ENCODE measurements around the gene MYO1D. TPM values are rescaled to one million over a fixed set of nuclear protein-coding genes. Genes with fewer than 3 reads are reported as not detected.

The MYO1D gene
- total and polyA plus RNA-seq, 2 donors (not counting 1 experiment from before 2014, with no cell fraction given), result 5.4 to 26.7 TPM

DNA sequence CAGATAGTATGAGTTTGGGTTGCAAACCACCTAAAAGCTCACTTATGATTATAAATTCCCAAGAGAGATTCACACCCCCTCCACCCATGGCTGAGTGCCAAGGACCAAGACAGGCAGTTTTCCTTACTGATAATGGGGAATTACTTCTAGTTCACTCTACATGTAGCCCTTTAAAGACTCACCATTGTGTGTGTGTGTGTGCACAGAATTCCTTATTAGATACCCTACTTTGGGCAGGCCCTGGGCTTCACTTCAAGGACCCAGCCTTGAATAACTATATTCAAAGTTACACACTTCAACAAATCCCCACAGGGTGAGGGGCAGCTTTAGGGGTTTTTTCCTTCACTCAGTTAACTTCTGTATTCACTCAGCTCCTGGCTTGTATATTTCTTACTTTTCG is 143.5 kb downstream of the MYO1D start:
- TF ChIP-seq, protein P1, sequence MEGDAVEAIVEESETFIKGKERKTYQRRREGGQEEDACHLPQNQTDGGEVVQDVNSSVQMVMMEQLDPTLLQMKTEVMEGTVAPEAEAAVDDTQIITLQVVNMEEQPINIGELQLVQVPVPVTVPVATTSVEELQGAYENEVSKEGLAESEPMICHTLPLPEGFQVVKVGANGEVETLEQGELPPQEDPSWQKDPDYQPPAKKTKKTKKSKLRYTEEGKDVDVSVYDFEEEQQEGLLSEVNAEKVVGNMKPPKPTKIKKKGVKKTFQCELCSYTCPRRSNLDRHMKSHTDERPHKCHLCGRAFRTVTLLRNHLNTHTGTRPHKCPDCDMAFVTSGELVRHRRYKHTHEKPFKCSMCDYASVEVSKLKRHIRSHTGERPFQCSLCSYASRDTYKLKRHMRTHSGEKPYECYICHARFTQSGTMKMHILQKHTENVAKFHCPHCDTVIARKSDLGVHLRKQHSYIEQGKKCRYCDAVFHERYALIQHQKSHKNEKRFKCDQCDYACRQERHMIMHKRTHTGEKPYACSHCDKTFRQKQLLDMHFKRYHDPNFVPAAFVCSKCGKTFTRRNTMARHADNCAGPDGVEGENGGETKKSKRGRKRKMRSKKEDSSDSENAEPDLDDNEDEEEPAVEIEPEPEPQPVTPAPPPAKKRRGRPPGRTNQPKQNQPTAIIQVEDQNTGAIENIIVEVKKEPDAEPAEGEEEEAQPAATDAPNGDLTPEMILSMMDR (IDR thresholded peaks at IDR 0.05), result no peak
- TF ChIP-seq EZH2 (IDR thresholded peaks at IDR 0.05; ENCODE audit: borderline replicate concordance, insufficient read depth, low read depth, low read length, poor library complexity, severe bottlenecking), result no peak
- ChIA-PET POLR2A (no interaction called here), CTCF (interaction anchor here (1.0 to 1.4 kb wide), 2 partner anchors 57 to 74 kb away, joined by 3 to 4 read pairs; no protein-coding TSS in a partner anchor)
- no peaks in the 10 kb centered on the region for H3K79me2 ChIP-seq (ENCODE audit: control insufficient read depth, insufficient read depth, low read length)
- H4K20me1 ChIP-seq (ENCODE audit: control insufficient read depth, insufficient read depth, low read length, poor library complexity, severe bottlenecking), result no peaks in the 10 kb centered on the region
- no peak for ATAC-seq (ENCODE audit: low read depth)
- no peaks in the 10 kb centered on the region for H3K4me1 ChIP-seq (ENCODE audit: control insufficient read depth in 2 of 2, insufficient read depth in 2 of 2, low read length in 2 of 2)
- no peak overlapping the region for H2AFZ ChIP-seq (ENCODE audit: insufficient read depth, low read depth, low read length, poor library complexity, severe bottlenecking)
- Mint-ChIP-seq H3K9me3 (ENCODE audit: insufficient read depth) (peaks cover 4% of the 10 kb centered on the region), H3K27me3 (no peaks in the 10 kb centered on the region), H3K4me1 (no peaks in the 10 kb centered on the region), H3K27ac (no peak overlapping the region), H3K4me3 (no peak overlapping the region)
- no peak overlapping the region for H3K27ac ChIP-seq (ENCODE audit: low read length in 2 of 2)
- intact Hi-C loops (cut with micrococcal nuclease), result no loop called here
- H3K9ac ChIP-seq (ENCODE audit: low read length), result no peak overlapping the region
- no peak overlapping the region for H3K4me3 ChIP-seq (ENCODE audit: control extremely low read depth in 1 of 5, extremely low read depth in 1 of 5, insufficient read depth in 1 of 5, low read depth in 2 of 5, low read length in 4 of 5)
- H3K9me3 ChIP-seq (ENCODE audit: control extremely low read depth in 1 of 3, control insufficient read depth in 2 of 3, insufficient read depth in 1 of 3, low read length in 2 of 3), result peaks cover 0 to 17% (median 7%) of the 10 kb centered on the region in 3 donors
- no peak overlapping the region for H3K4me2 ChIP-seq (replicated peaks; ENCODE audit: low read depth, low read length, poor library complexity, severe bottlenecking)
- H3K36me3 ChIP-seq (replicated peaks in 1 of 2; ENCODE audit: control extremely low read depth in 1 of 2, control insufficient read depth in 1 of 2, extremely low read depth in 1 of 2, insufficient read depth in 2 of 2, low read length in 1 of 2), result no peaks in the 10 kb centered on the region
- H3K27me3 ChIP-seq (replicated peaks in 1 of 4; ENCODE audit: control extremely low read depth in 1 of 4, control insufficient read depth in 3 of 4, insufficient read depth in 4 of 4, low read length in 3 of 4), result no peaks in the 10 kb centered on the region
- DNase-seq, result no peak
- no CpG with 5 or more reads among the region's 1 CpG for WGBS (ENCODE audit: insufficient coverage)

DNA sequence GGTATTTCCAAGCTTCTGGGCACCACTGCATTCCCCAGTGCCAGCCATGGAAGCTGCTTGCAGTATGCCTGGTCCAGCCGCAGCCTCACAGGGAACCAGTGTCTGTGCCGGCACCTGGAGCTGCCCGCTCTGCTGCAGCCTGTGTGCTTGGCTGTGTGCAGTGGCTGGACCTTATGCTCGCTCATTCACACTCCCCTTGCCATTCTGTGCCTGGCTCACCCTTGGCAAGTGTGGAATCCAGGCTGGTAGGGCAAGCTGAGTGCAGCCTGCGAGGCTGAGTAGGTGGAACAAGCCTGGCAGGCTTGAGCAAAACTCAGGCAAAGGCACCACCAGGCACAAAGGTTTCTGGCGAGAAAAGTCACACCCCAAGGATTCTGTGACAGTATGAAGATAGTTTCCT is 144.0 kb downstream of the MYO1D start:
- Mint-ChIP-seq H3K27ac (no peak overlapping the region), H3K4me3 (no peak overlapping the region), H3K4me1 (no peaks in the 10 kb centered on the region), H3K27me3 (no peaks in the 10 kb centered on the region), H3K9me3 (ENCODE audit: insufficient read depth) (peaks cover 4% of the 10 kb centered on the region)
- no peaks in the 10 kb centered on the region for H3K27me3 ChIP-seq (replicated peaks in 1 of 4; ENCODE audit: control extremely low read depth in 1 of 4, control insufficient read depth in 3 of 4, insufficient read depth in 4 of 4, low read length in 3 of 4)
- TF ChIP-seq, protein P1 (IDR thresholded peaks at IDR 0.05), result no peak
- TF ChIP-seq EZH2 (IDR thresholded peaks at IDR 0.05; ENCODE audit: borderline replicate concordance, insufficient read depth, low read depth, low read length, poor library complexity, severe bottlenecking), result no peak
- intact Hi-C loops (cut with micrococcal nuclease), result no loop called here
- no peaks in the 10 kb centered on the region for H4K20me1 ChIP-seq (ENCODE audit: control insufficient read depth, insufficient read depth, low read length, poor library complexity, severe bottlenecking)
- H3K27ac ChIP-seq (ENCODE audit: low read length in 2 of 2), result no peak overlapping the region
- ChIA-PET POLR2A (no interaction called here), CTCF (interaction anchor here (1.0 to 1.4 kb wide), 2 partner anchors 57 to 74 kb away, joined by 3 to 4 read pairs; no protein-coding TSS in a partner anchor)
- 83% methylated on average over 6 of the region's 6 CpGs for WGBS (ENCODE audit: insufficient coverage)
- no peaks in the 10 kb centered on the region for H3K36me3 ChIP-seq (replicated peaks in 1 of 2; ENCODE audit: control extremely low read depth in 1 of 2, control insufficient read depth in 1 of 2, extremely low read depth in 1 of 2, insufficient read depth in 2 of 2, low read length in 1 of 2)
- H3K79me2 ChIP-seq (ENCODE audit: control insufficient read depth, insufficient read depth, low read length), result no peaks in the 10 kb centered on the region
- H2AFZ ChIP-seq (ENCODE audit: insufficient read depth, low read depth, low read length, poor library complexity, severe bottlenecking), result no peak overlapping the region
- no peak for ATAC-seq (ENCODE audit: low read depth)
- H3K9me3 ChIP-seq (ENCODE audit: control extremely low read depth in 1 of 3, control insufficient read depth in 2 of 3, insufficient read depth in 1 of 3, low read length in 2 of 3), result peaks cover 0 to 17% (median 7%) of the 10 kb centered on the region in 3 donors
- H3K4me1 ChIP-seq (ENCODE audit: control insufficient read depth in 2 of 2, insufficient read depth in 2 of 2, low read length in 2 of 2), result no peaks in the 10 kb centered on the region
- H3K4me3 ChIP-seq (ENCODE audit: control extremely low read depth in 1 of 5, extremely low read depth in 1 of 5, insufficient read depth in 1 of 5, low read depth in 2 of 5, low read length in 4 of 5), result no peak overlapping the region
- H3K9ac ChIP-seq (ENCODE audit: low read length), result no peak overlapping the region
- no peak overlapping the region for H3K4me2 ChIP-seq (replicated peaks; ENCODE audit: low read depth, low read length, poor library complexity, severe bottlenecking)
- no peak for DNase-seq
